Stimulated activated CD4-positive, alpha-beta T cell treated with anti-CD3 and anti-CD28 coated beads, TNF-alpha, amount 100 ng/mL, for 48 hours (primary cell): Measurements from ENCODE around the gene PRPF38B.
A peak's percentile ranks its signal among the peaks of the same experiment; 100 is the strongest.
"Not testable (repeated sequence)": the region's sequence is repeated elsewhere in the genome, so short reads cannot be mapped to it uniquely, and the experiment has no call there.

ENCODE experiments used
- DNase-seq, 3 donors: peaks; one replicate each; pipeline ENCODE4 v3.0.0-alpha.2; 2020; ENCODE audit warnings: low read depth in 3 of 3

The PRPF38B gene, protein sequence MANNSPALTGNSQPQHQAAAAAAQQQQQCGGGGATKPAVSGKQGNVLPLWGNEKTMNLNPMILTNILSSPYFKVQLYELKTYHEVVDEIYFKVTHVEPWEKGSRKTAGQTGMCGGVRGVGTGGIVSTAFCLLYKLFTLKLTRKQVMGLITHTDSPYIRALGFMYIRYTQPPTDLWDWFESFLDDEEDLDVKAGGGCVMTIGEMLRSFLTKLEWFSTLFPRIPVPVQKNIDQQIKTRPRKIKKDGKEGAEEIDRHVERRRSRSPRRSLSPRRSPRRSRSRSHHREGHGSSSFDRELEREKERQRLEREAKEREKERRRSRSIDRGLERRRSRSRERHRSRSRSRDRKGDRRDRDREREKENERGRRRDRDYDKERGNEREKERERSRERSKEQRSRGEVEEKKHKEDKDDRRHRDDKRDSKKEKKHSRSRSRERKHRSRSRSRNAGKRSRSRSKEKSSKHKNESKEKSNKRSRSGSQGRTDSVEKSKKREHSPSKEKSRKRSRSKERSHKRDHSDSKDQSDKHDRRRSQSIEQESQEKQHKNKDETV

DNA sequence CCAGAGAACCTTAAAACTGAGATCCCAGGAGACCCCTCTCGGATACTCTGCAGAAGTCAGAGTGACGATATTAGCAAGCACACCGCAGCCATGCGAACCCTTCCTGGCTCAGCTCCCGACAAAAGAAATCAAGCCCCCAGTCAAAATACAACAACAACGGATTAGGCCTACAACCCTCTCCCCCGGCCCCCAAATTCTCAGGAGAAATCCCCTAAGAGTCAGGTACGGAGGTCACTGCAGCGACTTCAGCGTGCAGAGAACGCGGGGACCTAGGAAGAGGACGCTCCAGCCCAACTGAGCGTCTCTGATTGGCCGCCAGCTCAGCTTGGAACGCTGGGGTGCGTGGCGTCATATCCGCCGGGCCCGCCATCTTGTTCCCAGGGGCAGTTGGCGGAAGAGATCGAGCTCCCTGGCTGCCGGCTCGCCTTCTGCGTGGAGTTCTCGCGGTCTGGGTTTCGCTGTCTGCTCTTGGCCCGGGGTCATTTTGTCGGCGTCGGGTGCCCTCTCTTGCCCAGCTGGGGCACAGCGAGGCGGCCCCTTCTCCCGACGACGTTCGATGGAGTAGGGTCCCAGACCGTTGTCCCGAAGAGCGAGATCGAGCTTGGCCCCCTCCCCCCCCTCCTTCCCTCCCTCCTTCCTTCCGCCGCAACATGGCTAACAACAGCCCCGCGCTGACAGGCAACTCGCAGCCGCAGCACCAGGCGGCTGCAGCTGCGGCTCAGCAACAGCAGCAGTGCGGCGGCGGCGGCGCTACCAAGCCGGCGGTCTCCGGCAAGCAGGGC, at the start of gene PRPF38B:
TSS of gene PRPF38B (plus strand) at position 369 of the 782 bp plus-strand sequence. CDS start at position 651, 282 bp downstream.
- peak; percentile 85 to 90 (median 87) for DNase-seq

DNA sequence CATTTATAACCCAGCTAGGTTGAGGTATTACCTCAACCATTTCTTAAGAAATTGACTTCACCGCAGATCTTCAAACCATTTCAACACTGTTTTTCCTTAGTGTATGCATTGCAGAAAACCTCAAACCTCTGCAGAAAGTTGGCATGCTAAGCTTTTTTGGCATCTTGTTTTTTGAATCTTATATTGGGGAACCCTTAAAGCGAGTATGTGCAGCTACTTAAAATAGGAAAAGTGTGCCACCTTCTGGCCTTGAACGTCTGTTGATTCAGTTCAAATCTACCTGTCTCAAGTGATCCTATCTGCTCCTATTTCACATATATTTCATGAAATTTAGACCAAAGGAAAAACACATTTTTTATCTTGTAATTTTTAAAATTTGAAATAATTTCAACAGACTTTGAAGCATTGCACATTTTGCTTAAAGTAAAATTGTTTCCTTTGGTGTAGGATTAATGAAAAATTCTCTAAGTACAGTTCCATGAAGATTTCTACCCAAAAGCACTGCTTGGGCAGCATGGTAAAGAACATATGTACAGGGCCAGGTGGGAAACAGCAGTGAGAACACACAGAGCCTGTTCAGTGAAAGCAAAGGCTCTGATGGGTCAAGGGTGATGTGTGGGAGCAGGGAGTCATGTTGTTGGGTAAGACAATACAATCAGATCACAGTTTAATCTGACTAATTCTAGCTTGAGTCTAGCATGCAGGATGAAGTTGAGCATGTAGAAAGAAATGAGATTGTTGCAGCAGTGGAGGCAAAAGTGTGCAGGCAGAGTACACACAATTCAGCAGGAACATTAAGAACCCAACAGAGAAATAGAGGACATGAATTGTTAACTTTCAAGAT, 48.4 kb upstream of the PRPF38B start:
- no peak for DNase-seq

DNA sequence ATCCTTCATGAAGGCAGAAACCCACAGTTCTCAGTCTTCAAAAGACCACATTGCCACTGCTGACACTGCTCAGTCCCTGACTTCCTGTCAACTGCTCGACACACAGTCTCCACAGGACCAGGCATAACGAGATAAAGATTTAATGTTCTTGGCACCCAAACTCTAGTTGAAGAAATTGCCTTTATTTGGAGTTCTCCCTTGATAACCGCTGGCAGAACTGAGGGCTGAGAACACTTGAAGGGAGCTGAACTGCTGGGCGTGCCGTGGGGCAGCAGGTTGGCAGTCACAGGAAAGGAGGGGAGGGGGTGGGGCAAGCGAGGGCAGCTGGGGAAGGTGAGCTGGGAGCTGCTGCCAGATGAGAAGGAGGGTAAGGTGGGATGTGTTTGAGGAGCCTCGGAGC, 47.1 kb upstream of the PRPF38B start:
- DNase-seq: no peak

DNA sequence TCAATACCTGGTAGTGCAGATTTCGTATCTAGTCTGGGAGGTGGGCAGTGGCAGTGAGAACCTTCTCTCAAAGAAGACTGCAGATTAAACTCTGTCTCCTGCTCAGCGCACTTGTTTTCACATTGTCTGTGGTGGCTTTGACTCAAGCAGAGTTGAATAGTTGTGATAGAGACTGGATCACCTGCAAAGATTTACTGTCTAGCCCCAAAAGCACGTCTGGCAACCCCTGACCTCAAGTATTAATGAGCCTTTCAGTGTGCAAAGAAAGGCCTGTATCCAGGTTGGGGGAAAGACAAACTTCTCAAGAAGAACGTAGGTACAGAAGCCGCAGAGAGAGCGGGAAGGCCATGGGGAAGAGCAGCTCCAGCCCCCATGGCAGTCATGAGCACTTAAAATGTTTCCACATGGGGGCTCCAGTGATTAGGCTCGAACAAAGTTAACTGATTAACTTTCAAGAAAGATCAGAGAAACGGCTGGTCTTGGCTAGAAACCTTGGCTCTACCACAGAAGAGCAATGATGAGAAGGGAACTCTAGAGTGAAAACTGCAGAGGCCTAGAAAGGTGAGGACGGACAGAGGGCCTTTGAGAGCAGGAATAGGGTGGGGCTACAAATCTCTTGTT, 46.4 kb upstream of the PRPF38B start:
- no peak for DNase-seq

DNA sequence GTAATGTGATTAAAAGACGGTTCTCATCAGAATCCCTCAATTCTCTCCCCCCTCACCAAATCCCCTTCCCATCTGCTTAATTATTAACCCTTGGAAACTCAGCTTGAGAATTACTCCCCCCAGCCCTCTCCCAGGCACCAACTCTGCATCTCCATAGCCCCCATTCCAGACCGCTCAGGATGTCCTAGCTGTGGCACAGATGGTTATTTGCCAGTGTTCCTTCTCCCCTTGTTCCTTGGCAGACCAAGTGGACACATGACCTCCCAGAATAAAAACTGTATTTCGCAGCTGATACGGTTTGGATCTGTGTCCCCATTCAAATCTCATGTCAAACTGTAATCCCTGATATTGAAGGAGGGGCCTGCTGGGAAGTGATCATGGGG, 45.9 kb upstream of the PRPF38B start:
- no peak for DNase-seq

DNA sequence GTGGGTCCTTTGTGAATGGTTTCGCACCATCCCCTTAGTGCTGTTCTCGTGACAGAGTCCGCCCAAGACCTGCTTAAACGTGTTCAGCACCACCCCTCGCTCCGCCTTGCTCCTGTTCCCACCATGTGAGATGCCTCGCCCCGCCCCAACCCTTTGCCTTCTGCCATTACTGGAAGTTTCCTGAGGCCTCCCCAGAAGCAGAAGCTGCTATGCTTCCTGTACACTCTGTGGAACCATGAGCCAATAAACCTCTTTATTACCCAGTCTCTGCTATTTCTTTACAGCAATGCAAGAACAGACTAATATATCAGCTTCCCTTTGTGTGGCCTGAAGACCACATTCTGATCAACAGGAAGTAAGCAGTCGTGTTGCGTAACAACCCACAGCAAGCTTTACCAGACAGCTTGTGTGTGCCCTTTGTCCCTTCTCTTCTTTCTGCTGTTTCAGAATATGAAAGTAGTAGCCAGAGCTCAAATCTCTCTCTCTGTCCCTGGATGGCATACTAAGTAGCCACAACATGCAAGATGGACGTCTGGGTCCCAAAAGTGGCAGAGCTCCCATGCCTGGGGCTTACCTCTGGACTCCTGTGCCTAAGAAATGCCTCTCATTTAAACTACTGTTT, 45.4 kb upstream of the PRPF38B start:
- peak in 1 of 3 donors; percentile 26 for DNase-seq

DNA sequence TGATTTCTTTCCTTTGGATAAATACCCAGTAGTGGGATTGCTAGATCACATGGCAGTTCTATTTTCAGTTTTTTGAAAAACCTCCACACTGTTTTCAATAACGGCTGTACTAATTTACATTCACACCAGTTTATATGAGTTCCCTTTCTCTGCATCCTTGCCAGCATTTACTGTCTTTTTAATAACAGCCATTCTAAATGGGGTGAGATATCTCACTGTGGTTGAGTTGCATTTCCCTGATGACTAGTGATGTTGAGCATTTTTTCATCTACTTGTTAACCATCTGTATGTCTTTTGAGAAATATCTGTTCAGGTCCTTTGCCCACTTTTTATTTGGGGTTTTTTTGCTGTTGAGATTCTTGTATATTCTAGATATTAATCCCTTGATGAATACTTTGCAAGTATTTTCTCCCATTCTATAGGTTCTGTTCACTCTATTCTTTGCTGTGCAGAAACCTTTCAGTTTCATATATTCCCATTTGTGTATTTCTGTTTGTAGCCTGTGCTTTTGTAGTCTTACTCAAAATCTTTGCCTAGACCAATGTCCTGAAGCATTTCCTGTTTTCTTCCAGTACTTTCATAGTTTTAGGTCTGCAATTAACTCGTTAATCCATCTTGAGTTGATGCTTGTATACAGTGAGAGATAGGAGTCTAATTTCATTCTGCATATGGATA, 38.5 kb upstream of the PRPF38B start:
- no peak for DNase-seq

DNA sequence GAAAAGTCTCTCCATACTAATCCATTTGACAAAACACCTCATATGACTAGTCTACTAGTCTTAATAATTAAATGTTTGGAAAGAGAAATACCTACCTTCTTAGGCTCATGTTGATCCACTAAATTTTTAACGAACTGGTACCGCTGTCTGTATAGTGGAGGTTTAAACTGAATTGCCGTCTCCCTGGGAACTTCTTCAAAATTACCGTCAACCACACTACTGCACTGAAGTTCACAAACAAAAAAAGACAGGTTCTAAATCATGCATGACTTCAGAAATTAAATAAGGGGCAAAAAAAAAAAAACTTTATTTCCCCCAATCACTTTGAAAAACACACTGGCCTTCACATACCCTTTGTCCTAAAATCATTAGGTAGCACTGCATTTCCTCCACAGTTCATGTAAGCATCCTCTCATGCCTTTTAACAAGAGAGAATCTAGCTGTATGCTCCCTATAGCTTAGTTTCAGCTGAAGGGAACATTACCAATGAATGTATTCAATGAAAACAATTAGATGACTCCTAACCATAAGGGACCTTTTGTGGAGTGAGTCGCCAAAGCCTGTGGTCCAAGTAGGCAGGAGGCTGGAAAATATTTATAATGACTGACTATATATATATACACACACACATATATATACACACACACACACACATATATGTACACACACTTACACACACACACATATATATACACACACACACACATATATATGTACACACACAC, 34.6 kb upstream of the PRPF38B start:
- DNase-seq: no peak

DNA sequence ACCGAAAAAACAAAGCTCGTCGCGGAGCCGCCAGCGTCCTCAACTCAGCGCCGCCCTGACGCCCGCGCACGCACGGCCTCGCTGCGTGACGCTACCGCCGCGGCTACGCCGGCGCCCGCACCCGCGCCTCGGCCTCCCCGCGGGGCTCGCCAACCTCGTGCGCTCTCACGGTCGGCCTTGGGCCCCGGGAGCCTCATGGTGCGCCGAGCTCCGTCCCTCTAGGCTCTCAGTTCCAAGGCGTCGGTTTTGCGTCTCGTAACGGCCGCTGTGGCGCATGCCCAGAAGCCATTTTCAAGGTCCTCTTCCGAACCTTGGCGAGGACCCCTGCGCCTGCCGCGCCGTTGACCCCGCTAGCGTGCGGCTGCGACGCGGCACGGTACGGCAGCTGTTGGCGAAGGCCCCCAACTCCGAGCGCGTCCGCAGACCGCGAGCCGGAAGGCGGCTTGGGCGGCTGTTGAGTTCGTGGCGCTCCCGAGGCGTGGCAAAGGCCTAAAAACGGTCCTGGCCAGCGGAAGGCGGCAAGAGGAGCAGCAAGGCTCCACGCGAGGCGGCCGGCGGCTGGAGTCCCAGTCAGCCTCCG, 31.0 kb upstream of the PRPF38B start, which contains the start of gene HENMT1:
TSS of gene HENMT1 (minus strand) at position 64 of the 580 bp plus-strand sequence. CDS start 1,209 bp downstream, outside the sequence.
- peak; percentile 58 to 71 (median 63) for DNase-seq

DNA sequence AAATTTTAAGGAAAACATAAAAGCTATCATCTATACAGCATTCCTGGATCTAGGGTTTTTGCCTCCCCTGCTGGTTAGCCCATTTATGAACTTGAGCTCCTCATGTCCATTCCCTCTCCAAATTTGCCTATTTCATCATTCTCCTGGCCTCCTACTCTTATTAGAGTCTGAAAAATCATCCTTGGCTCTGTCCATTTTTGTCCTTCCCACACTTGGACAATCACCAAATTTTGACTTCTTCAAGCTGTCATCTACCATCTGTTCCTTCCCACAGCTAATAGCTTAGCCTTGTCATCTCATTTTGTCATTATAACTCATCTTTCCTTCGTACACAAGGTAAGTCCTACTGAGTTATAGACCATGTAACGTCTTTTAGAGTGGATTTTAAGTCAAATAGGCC, 29.0 kb upstream of the PRPF38B start:
- DNase-seq: no peak

DNA sequence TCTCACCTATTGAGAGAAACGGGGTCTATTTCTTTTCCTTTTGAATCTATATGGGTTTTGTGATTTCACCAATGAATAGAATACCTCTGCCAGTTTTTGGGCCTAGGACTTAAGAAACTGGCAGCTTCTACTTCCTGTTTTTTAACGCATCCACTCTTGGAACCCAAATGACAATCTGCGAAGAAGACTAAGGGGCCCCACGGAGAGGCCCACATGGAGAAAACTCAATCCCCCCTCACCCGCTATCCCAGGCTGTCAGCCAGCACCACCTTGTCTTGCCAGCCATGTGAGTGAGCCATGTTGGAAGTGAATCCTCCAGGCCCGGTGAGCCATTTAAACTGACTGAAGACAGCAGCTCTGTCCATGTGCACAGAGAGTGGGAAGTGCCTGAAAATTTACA, 27.6 kb upstream of the PRPF38B start:
- DNase-seq: no peak

DNA sequence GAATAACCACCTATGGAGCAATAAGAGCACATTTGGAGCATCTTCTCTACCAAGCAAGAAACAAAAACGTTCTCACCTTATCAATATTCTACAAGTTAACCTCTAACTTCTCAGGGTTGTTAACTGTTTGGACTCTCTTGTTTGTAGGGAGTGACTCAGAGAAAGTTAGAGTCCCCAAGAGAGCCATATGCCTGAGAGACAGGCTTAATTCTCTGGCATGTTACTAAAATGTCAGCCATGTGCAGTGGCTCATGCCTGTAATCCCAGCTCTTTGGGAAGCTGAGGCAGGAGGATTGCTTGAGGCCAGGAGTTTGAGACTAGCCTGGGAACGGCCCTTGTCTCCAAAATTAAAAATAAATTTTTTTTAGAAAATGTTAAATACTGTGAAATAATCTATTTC, 27.0 kb upstream of the PRPF38B start:
- no peak for DNase-seq

DNA sequence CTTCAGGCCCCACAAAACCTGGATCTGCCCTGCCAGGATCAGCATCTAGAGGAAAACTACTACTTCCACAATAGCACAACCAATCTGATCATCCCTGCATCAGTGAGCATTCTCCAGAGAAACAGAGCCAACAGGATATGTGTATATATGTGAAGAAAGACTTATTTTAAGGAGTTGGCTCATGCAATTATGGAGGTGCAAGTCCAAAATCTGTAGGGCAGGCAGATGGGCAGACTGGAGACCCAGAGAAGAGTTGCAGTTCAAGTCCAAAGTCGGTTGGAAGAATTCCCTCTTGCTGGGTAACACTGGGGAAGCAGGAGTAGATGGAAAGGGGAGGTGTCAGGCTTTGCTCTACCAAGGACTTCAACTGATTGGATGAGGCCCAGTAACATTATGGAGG, 26.3 kb upstream of the PRPF38B start:
- DNase-seq: no peak

DNA sequence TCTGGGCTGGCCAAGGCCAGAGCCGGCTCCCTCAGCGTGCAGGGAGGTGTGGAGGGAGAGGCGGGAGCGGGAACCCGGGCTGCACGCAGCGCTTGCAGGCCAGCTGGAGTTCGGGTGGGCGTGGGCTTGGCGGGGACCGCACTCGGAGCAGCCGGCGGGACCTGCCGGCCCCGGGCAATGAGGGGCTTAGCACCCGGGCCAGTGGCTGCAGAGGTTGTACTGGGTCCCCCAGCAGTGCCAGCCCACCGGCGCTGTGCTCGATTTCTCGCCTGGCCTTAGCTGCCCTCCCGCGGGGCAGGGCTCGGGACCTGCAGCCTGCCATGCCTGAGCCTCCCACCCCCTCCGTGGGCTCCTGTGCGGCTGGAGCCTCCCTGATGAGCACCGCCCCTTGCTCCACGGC, 24.7 kb upstream of the PRPF38B start:
- not testable (repeated sequence) for DNase-seq

DNA sequence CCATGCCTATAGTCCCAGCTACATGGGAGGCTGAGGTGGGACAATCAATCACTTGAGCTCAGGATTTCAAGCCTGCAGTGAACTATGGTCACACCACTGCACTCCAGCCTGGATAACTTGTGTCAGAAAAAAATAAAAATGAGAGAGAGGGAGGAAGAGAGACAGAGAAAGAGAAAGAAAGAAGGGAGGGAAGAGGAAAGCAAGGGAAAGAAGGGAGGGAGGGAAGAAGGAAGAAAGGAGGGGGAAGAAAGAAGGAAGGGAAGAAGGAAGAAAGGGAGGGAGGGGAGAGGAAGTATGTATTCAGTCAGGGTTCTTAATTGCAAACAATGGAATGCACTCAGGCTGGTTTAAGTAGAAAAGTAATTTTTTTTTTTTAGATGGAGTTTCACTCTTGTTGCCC, 23.3 kb upstream of the PRPF38B start:
- DNase-seq: no peak

DNA sequence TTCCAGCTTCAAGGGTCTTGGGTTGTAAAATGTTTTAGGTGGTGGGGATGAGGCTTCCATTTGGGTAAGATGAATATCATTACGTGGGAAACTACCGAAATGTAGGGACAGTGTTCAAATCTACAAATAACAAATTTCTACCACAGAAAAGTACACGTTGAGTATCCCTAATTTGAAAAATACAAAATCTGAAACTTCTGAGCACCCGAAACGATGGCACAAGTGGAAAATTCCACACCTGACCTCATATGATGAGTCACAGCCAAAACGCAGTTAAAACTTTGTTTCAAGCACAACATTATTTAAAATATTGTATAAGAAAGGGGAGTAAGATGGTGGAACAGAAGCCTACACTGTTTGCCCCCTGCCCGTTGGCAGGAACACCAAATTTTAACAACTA, 22.4 kb upstream of the PRPF38B start:
- no peak for DNase-seq

DNA sequence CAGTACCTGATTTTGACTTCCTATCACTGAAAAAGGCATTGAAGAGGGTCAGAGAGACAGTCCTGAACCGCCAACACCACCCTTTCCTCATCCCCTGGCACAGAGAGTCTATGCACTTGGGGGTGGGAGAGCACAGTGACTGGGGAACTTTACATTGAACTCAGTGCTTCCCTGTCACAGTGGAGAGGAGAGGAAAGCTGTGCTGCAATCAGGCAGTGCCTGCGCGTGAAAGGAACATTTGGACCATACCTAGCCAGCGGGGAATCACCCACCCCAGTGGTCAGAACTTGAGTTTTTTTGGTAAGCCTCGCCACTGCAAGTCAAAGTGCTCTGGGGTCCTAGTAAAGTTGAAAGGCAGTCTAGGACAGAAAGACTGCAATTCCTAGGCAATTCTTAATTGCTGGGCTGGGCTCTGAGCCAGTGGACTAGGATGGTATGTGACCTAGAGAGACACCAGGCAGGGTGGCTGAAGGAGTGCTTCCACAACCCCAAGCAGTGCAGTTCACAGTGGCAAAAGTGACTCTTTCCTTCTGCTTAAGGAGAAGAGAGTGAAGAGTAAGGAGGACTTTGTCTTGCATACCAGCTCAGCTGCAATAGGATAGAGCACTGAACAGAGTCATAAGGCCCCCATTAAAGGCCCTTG, 21.9 kb upstream of the PRPF38B start:
- no peak for DNase-seq

DNA sequence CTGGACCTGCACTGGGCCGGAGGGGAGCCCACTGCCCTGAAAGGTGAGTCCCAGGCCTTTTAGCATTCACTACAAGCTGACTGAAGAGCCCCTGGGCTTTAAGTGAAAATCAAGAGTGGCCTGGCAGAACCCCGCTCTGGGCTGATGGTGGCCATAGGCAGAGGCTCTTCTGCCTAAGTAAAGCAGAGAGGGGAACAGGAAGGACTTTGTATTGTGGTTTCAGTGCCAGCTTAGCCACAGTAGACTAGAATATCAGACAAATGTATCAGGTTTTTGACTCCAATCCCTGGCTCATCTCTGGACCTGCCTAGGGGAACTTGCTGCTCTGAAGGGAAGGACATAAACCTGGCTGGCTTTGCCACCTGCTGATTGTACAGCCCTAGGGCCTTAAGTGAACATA, 21.0 kb upstream of the PRPF38B start:
- DNase-seq: no peak

DNA sequence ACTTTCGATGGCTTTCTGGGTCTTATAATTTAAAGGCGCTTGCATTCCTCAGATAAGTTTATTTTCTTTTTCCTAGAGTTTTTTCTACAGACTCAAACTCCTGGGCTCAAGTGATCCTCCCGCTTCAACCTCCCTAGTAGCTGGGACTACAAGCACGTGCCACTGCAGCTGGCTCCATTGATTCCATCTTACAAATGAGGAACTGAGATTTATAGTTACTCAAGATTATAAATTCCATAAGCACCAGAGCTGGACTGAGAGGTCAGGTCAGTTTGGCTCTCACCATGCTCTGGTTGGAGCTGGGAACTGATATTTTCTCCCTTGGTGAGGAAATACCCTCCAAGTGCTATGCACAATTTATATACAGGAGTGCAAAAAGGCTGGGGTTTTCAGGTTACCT, 13.4 kb upstream of the PRPF38B start:
- no peak for DNase-seq
